SK-N-SH treated with all-trans-retinoic acid at 6 μM for 48 hours (cell line): Measurements from ENCODE around the gene EPHA1.
A peak's percentile ranks its signal among the peaks of the same experiment; 100 is the strongest.

Experiments
- ATAC-seq: fragments of 200-7000 bp; cut with Tn5 transposase; 3 replicates; pipeline ENCODE4 v1.9.1; 2020; ENCODE audit warnings: mild to moderate bottlenecking, moderate library complexity
- ARNTL ChIP-seq: fragments of 450-650 bp; formaldehyde crosslinking; IDR thresholded peaks from 2 replicates; pipeline ENCODE4 v1.5.0; 2020; ENCODE audit warnings: low read depth, mild to moderate bottlenecking, moderate library complexity, borderline replicate concordance
- BACH2 ChIP-seq: fragments of 250-450 bp; sonication (Bioruptor Pico); IDR thresholded peaks from 2 replicates; pipeline ENCODE4 v1.9.0; 2021; ENCODE audit warnings: mild to moderate bottlenecking, borderline replicate concordance
- CREB5 ChIP-seq: fragments of 250-450 bp; sonication (Bioruptor Pico); IDR thresholded peaks from 2 replicates; pipeline ENCODE4 v1.5.1; 2020; ENCODE audit warnings: low read depth, mild to moderate bottlenecking, moderate library complexity
- CSDC2 ChIP-seq: fragments of 250-450 bp; sonication (Bioruptor Pico); IDR thresholded peaks from 2 replicates; pipeline ENCODE4 v1.5.0; 2020; ENCODE audit warnings: mild to moderate bottlenecking, moderate library complexity
- CSRNP3 ChIP-seq: fragments of 250-450 bp; sonication (Bioruptor Pico); IDR thresholded peaks from 2 replicates; pipeline ENCODE4 v1.5.1; 2021; ENCODE audit warnings: mild to moderate bottlenecking, moderate library complexity
- ESRRG ChIP-seq: fragments of 250-450 bp; sonication (Bioruptor Pico); IDR thresholded peaks from 2 replicates; pipeline ENCODE4 v1.6.1; 2021; ENCODE audit warnings: mild to moderate bottlenecking
- GLIS3 ChIP-seq: fragments of 250-450 bp; sonication (Bioruptor Pico); IDR thresholded peaks from 2 replicates; pipeline ENCODE4 v1.5.0; 2020; ENCODE audit warnings: mild to moderate bottlenecking, moderate library complexity
- ISL1 ChIP-seq: fragments of 250-450 bp; sonication (Bioruptor Pico); IDR thresholded peaks from 2 replicates; pipeline ENCODE4 v2.1.2; 2022; ENCODE audit warnings: mild to moderate bottlenecking, moderate library complexity
- OSR1 ChIP-seq: fragments of 250-450 bp; sonication (Bioruptor Pico); IDR thresholded peaks from 2 replicates; pipeline ENCODE4 v1.8.0; 2022; ENCODE audit warnings: moderate library complexity, mild to moderate bottlenecking, inconsistent platforms
- PATZ1 ChIP-seq: fragments of 250-450 bp; sonication (Bioruptor Pico); IDR thresholded peaks from 2 replicates; pipeline ENCODE4 v1.8.0; 2020; ENCODE audit warnings: mild to moderate bottlenecking, moderate library complexity, borderline replicate concordance
- POU6F1 ChIP-seq: fragments of 250-450 bp; sonication (Bioruptor Pico); IDR thresholded peaks from 2 replicates; pipeline ENCODE4 v1.8.0; 2021; ENCODE audit warnings: low read depth, mild to moderate bottlenecking, moderate library complexity, borderline replicate concordance
- RARB ChIP-seq: fragments of 250-450 bp; sonication (Bioruptor Pico); IDR thresholded peaks from 2 replicates; pipeline ENCODE4 v1.8.0; 2021; ENCODE audit warnings: mild to moderate bottlenecking, moderate library complexity
- SNAI2 ChIP-seq: fragments of 250-450 bp; sonication (Bioruptor Pico); IDR thresholded peaks from 2 replicates; pipeline ENCODE4 v1.5.0; 2020; ENCODE audit warnings: mild to moderate bottlenecking, moderate library complexity
- TCF4 ChIP-seq: fragments of 250-450 bp; sonication (Bioruptor Pico); IDR thresholded peaks from 2 replicates; pipeline ENCODE4 v1.8.0; 2021; ENCODE audit warnings: mild to moderate bottlenecking, moderate library complexity, borderline replicate concordance
- TOX ChIP-seq: fragments of 250-450 bp; sonication (Bioruptor Pico); IDR thresholded peaks from 2 replicates; pipeline ENCODE4 v1.8.0; 2021; ENCODE audit warnings: mild to moderate bottlenecking, moderate library complexity, borderline replicate concordance
- TSHZ2 ChIP-seq: fragments of 250-450 bp; sonication (Bioruptor Pico); IDR thresholded peaks from 2 replicates; pipeline ENCODE4 v1.5.0; 2020; ENCODE audit warnings: mild to moderate bottlenecking, moderate library complexity
- ZC3H10 ChIP-seq: fragments of 250-450 bp; sonication (Bioruptor Pico); IDR thresholded peaks from 2 replicates; pipeline ENCODE4 v1.5.1; 2021; ENCODE audit warnings: mild to moderate bottlenecking, moderate library complexity
- ZFP3 ChIP-seq: fragments of 250-450 bp; sonication (Bioruptor Pico); IDR thresholded peaks from 2 replicates; pipeline ENCODE4 v1.5.0; 2020; ENCODE audit warnings: mild to moderate bottlenecking, moderate library complexity
- ZFP30 ChIP-seq: fragments of 450-650 bp; formaldehyde crosslinking; IDR thresholded peaks from 2 replicates; pipeline ENCODE4 v1.5.0; 2022; ENCODE audit warnings: mild to moderate bottlenecking, moderate library complexity
- ZNF565 ChIP-seq: fragments of 450-650 bp; formaldehyde crosslinking; conservative IDR thresholded peaks from 2 replicates; pipeline ENCODE4 v1.5.0; 2020; ENCODE audit warnings: low read depth, mild to moderate bottlenecking, moderate library complexity
- ZNF70 ChIP-seq: fragments of 450-650 bp; formaldehyde crosslinking; IDR thresholded peaks from 2 replicates; pipeline ENCODE4 v1.5.0; 2020; ENCODE audit warnings: mild to moderate bottlenecking, moderate library complexity
- ZNF8 ChIP-seq: fragments of 450-650 bp; formaldehyde crosslinking; IDR thresholded peaks from 2 replicates; pipeline ENCODE4 v1.5.0; 2020; ENCODE audit warnings: mild to moderate bottlenecking, moderate library complexity

The EPHA1 gene

GRCh38 chr7:143408686-143409561 is at the start of gene EPHA1:
TSS of gene EPHA1 (minus strand) at chr7:143408856. CDS start at chr7:143408805, 51 bp downstream.
- no peak for ATAC-seq
- TF ChIP-seq ZNF565 (CRISPR knock-in tag) (no peak), PATZ1 (no peak), GLIS3 (CRISPR knock-in tag) (no peak), TCF4 (CRISPR knock-in tag) (no peak), TSHZ2 (CRISPR knock-in tag) (no peak), TOX (CRISPR knock-in tag) (no peak), ZFP30 (no peak), ESRRG (no peak), SNAI2 (no peak), RARB (CRISPR knock-in tag) (no peak), ARNTL (CRISPR knock-in tag) (no peak), CREB5 (CRISPR knock-in tag) (no peak), ZNF70 (no peak), CSDC2 (CRISPR knock-in tag) (no peak), BACH2 (no peak), POU6F1 (CRISPR knock-in tag) (no peak), ZFP3 (CRISPR knock-in tag) (no peak), ZC3H10 (CRISPR knock-in tag) (no peak), ISL1 (CRISPR knock-in tag) (no peak)

GRCh38 chr7:143458263-143458662 is 49.6 kb upstream of the EPHA1 start:
- ATAC-seq = peak; percentile 49
- TF ChIP-seq CSRNP3 = no peak
- no peak for TF ChIP-seq CSDC2 (CRISPR knock-in tag)
- no peak for TF ChIP-seq ZFP30
- no peak for TF ChIP-seq ZNF8 (CRISPR knock-in tag)
- no peak for TF ChIP-seq TSHZ2 (CRISPR knock-in tag)
- no peak for TF ChIP-seq ZFP3 (CRISPR knock-in tag)
- no peak for TF ChIP-seq TCF4 (CRISPR knock-in tag)
- TF ChIP-seq POU6F1 (CRISPR knock-in tag) = no peak
- TF ChIP-seq TOX (CRISPR knock-in tag) = no peak
- no peak for TF ChIP-seq ZNF565 (CRISPR knock-in tag)
- TF ChIP-seq CREB5 (CRISPR knock-in tag) = no peak
- TF ChIP-seq OSR1 (CRISPR knock-in tag) = no peak
- TF ChIP-seq GLIS3 (CRISPR knock-in tag) = no peak
